Endothelial cell of umbilical vein (primary cell): ENCODE results near the gene CMTM3. TPM values are rescaled to one million over a fixed set of nuclear protein-coding genes. Genes with fewer than 3 reads are reported as not detected.

Source experiments
- BruUV-seq: library from RNA; stranded (reverse); fragments of 400-500 nt; replicated peaks from 2 replicates; lab custom pipeline; 2021; lab: Mats Ljungman, UMichigan
- CTCF ChIA-PET: fragments of 300-600, 350-600 bp; sonication (Branson Sonifier 250); formaldehyde crosslinking; loops from one replicate; lab custom pipeline; 2021; ENCODE audit warnings: antibody characterized with exemption, inconsistent platforms; lab: Charles Lee
- POLR2A ChIA-PET: fragments of 300-600, 350-600 bp; sonication (Branson Sonifier 250); formaldehyde crosslinking; loops from one replicate; lab custom pipeline; 2021; ENCODE audit warnings: antibody characterized with exemption, inconsistent platforms; lab: Charles Lee
- DNase-seq: peaks from one replicate; pipeline ENCODE4 v3.0.0-alpha.2; 2011; ENCODE audit warnings: low read depth, low spot score
- FAIRE-seq: peaks from 2 replicates; lab custom pipeline; 2011; peaks lifted over from hg19 to GRCh38; lab: Jason Lieb, UNC
- H2AFZ ChIP-seq: 2 replicates; pipeline ENCODE4 v1.6.0; 2012; ENCODE audit warnings: low read depth, low read length, control low read depth, inconsistent platforms
- H3K27ac ChIP-seq: 2 replicates; pipeline ENCODE4 v1.5.1; 2011; ENCODE audit warnings: low read depth, mild to moderate bottlenecking, control low read depth, low read length, moderate library complexity; ENCODE audit not compliant: insufficient read depth
- H3K27me3 ChIP-seq, 2 experiments: 2 replicates each; pipeline versions ENCODE4 v1.6.0 to v1.6.1; 2011; ENCODE audit warnings: low read length in 2 of 2, mixed read lengths in 1 of 2; ENCODE audit not compliant: control insufficient read depth in 2 of 2, insufficient read depth in 2 of 2
- H3K36me3 ChIP-seq, 2 experiments: 2 replicates in 1 of 2; 3 replicates in 1 of 2; pipeline ENCODE4 v1.5.1; 2011; ENCODE audit warnings: low read length in 2 of 2, mild to moderate bottlenecking in 1 of 2, moderate library complexity in 1 of 2; ENCODE audit not compliant: control insufficient read depth in 2 of 2, insufficient read depth in 2 of 2; ENCODE audit errors: extremely low read depth in 1 of 2
- H3K4me1 ChIP-seq: 3 replicates; pipeline ENCODE4 v1.5.1; 2011; ENCODE audit warnings: mild to moderate bottlenecking, low read length; ENCODE audit not compliant: control insufficient read depth, insufficient read depth; ENCODE audit errors: extremely low read depth
- H3K4me2 ChIP-seq: 2 replicates; pipeline ENCODE4 v1.6.1; 2011; ENCODE audit warnings: low read length, control low read depth, mixed read lengths; ENCODE audit not compliant: insufficient read depth
- H3K4me3 ChIP-seq, 3 experiments: fragments of 200-600 bp in 1 of 3; sonication (generic), shearing (Covaris generic) in 1 of 3; replicated peaks in 1 of 3; 2 replicates each; pipeline ENCODE4 v1.5.1; 2011 to 2016; ENCODE audit warnings: control low read depth in 3 of 3, low read length in 3 of 3, mild to moderate bottlenecking in 2 of 3, inconsistent platforms in 1 of 3, low read depth in 1 of 3, moderate library complexity in 1 of 3; ENCODE audit not compliant: insufficient read depth in 1 of 3
- H3K79me2 ChIP-seq: 2 replicates; pipeline ENCODE4 v1.6.0; 2012; ENCODE audit warnings: low read length, inconsistent platforms; ENCODE audit not compliant: control insufficient read depth, insufficient read depth
- H3K9ac ChIP-seq: replicated peaks from 2 replicates; pipeline ENCODE3; 2011; ENCODE audit warnings: low read length, control low read depth; ENCODE audit not compliant: insufficient read depth; ENCODE audit errors: extremely low read depth
- H3K9me1 ChIP-seq: replicated peaks from 3 replicates; pipeline ENCODE4 v1.6.0; 2011; ENCODE audit warnings: mild to moderate bottlenecking, low read length; ENCODE audit not compliant: control insufficient read depth, insufficient read depth; ENCODE audit errors: extremely low read depth
- H3K9me3 ChIP-seq: replicated peaks from 2 replicates; pipeline ENCODE4 v1.5.1; 2012; ENCODE audit warnings: low read length, inconsistent platforms; ENCODE audit not compliant: control insufficient read depth, insufficient read depth
- H4K20me1 ChIP-seq: replicated peaks from 2 replicates; pipeline ENCODE3; 2011; ENCODE audit warnings: mild to moderate bottlenecking, low read length; ENCODE audit not compliant: control insufficient read depth, insufficient read depth; ENCODE audit errors: extremely low read depth
- CTCF ChIP-seq, 2 donors: IDR thresholded peaks; 1 replicate in 1 of 2; 2 replicates in 1 of 2; pipeline ENCODE4 v1.5.1; 2011; ENCODE audit warnings: low read length in 2 of 2, mild to moderate bottlenecking in 2 of 2, moderate library complexity in 2 of 2, control low read depth in 1 of 2, inconsistent platforms in 1 of 2, low read depth in 1 of 2; ENCODE audit not compliant: insufficient read depth in 1 of 2; ENCODE audit errors: extremely low read depth in 1 of 2
- EZH2 ChIP-seq: IDR thresholded peaks from 2 replicates; pipeline ENCODE4 v1.6.1; 2012; ENCODE audit warnings: borderline replicate concordance, low read depth, mild to moderate bottlenecking, moderate library complexity, low read length, inconsistent platforms; ENCODE audit not compliant: severe bottlenecking
- FOS ChIP-seq: IDR thresholded peaks from 2 replicates; pipeline ENCODE4 v1.6.1; 2011; ENCODE audit warnings: mild to moderate bottlenecking, low read length, moderate library complexity, borderline replicate concordance; ENCODE audit not compliant: insufficient read depth
- GATA2 ChIP-seq: IDR thresholded peaks from 2 replicates; pipeline ENCODE4 v1.7.0; 2011; ENCODE audit warnings: low read depth, mild to moderate bottlenecking, moderate library complexity, mixed read lengths, low read length; ENCODE audit not compliant: insufficient read length, insufficient read depth
- JUN ChIP-seq: IDR thresholded peaks from 2 replicates; pipeline ENCODE4 v1.6.1; 2011; ENCODE audit warnings: borderline replicate concordance, low read depth; ENCODE audit not compliant: insufficient read length, insufficient read depth
- MAX ChIP-seq: IDR thresholded peaks from 2 replicates; pipeline ENCODE4 v1.6.1; 2011; ENCODE audit not compliant: insufficient read depth, insufficient read length
- MYC ChIP-seq: IDR thresholded peaks from one replicate; pipeline ENCODE4 v1.6.1; 2011; ENCODE audit warnings: mild to moderate bottlenecking, low read depth, low read length
- POLR2A ChIP-seq: IDR thresholded peaks from 2 replicates; pipeline ENCODE4 v1.6.1; 2012; ENCODE audit warnings: low read depth, mild to moderate bottlenecking, control low read depth, low read length
- POLR2AphosphoS5 ChIP-seq: IDR thresholded peaks from 2 replicates; pipeline ENCODE4 v1.6.1; 2012; ENCODE audit warnings: low read depth, mild to moderate bottlenecking, control low read depth, low read length, moderate library complexity; ENCODE audit not compliant: insufficient read depth
- dilution Hi-C: fragments of 300-500 bp; cut with MboI; formaldehyde crosslinking; loops from one replicate; pipeline ENCODE4 v1.15.0; 2019; ENCODE audit warnings: low sequenced_read_pairs; ENCODE audit not compliant: extremely low pct_ligation_motif_present
- intact Hi-C: fragments of 100-400 bp; cut with micrococcal nuclease; formaldehyde crosslinking; loops from one replicate; pipeline ENCODE4 v1.10.0; 2022
- polyA plus RNA-seq, 4 experiments: library from polyadenylated mRNA; depleted of rRNA in 3 of 4; stranded (reverse) in 3 of 4; unstranded in 1 of 4; fragments of >200 nt; gene quantifications; 2 replicates each; pipeline versions ENCODE4 v1.2.1 to v1.2.3, GENCODE V29; 2011 to 2012; ENCODE audit warnings: missing spikeins in 1 of 4
- total RNA-seq: library from RNA; stranded (reverse); gene quantifications from 2 replicates; pipeline ENCODE4 v1.2.3, GENCODE V29; 2021

CMTM3 gene
- total and polyA plus RNA-seq, 2 donors (not counting 3 experiments of a cell fraction or from before 2014, with no cell fraction given) = 83.6 to 86.2 TPM

DNA sequence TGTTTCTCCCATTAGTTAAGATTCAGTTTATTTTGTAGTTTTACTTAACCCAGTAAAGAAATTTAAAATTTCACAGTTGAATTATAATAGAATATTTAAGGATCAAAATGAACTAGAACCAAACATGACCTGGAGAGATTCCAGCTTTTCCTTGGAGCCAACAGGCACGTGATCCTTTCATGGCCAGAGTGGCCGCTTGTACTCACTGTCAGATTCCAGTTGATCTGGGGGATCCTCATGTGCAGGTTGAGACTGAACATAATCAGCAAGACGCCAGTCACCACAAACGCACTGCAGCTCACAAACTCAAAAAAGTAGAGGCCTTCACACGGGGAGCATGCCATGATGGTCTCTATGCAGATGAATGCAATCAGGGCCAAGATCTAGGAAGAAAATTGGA is 31.7 kb downstream of the CMTM3 start:
- no peak for DNase-seq
- no peak overlapping the region for H3K27ac ChIP-seq
- FAIRE-seq = no peak
- H3K9ac ChIP-seq = no peak overlapping the region
- no peaks in the 10 kb centered on the region for H4K20me1 ChIP-seq
- H3K9me3 ChIP-seq = no peaks in the 10 kb centered on the region
- no peaks in the 10 kb centered on the region for H3K36me3 ChIP-seq
- TF ChIP-seq GATA2 = no peak
- TF ChIP-seq POLR2A = no peak
- TF ChIP-seq JUN = no peak
- TF ChIP-seq FOS = no peak
- no peak for TF ChIP-seq CTCF (IDR thresholded peaks at IDR 0.05; ENCODE audit: extremely low read depth in 1 of 2, insufficient read depth in 1 of 2, low read depth in 1 of 2, low read length in 2 of 2)
- TF ChIP-seq MAX = no peak
- no peak for TF ChIP-seq POLR2AphosphoS5
- TF ChIP-seq EZH2 = no peak
- TF ChIP-seq MYC = no peak
- no peaks in the 10 kb centered on the region for H3K4me1 ChIP-seq
- H2AFZ ChIP-seq = no peak overlapping the region
- ChIA-PET POLR2A (no interaction called here), CTCF (interaction anchor here (1.2 to 2.7 kb wide), 3 partner anchors 15 to 93 kb away, joined by 4 to 16 read pairs (median 6); no protein-coding TSS in a partner anchor)
- H3K4me2 ChIP-seq = no peak overlapping the region
- BruUV-seq = no TSS peak
- H3K27me3 ChIP-seq = no peaks in the 10 kb centered on the region
- dilution Hi-C loops (no loop called here), intact Hi-C loops (no loop called here)
- H3K9me1 ChIP-seq = no peaks in the 10 kb centered on the region
- no peaks in the 10 kb centered on the region for H3K79me2 ChIP-seq
- H3K4me3 ChIP-seq = no peak overlapping the region
